Activated T-helper 1 cell treated with anti-CD3 and anti-CD28 coated beads, Interleukin-12 subunit alpha, Interleukin-12 subunit beta, Interleukin-2, Interleukin-4 antibody, amounts not matched to agents 30 ng/mL and 10 ng/mL and 1 ng/mL, durations not matched to agents 14 hours and 24 hours and 36 hours (primary cell): ENCODE results near the gene BUD23. TPM values are rescaled to one million over a fixed set of nuclear protein-coding genes. Genes with fewer than 3 reads are reported as not detected.

Experiments used
- DNase-seq: peaks from one replicate; pipeline ENCODE4 v3.0.0; 2021; ENCODE audit warnings: low spot score
- H3K27ac Mint-ChIP-seq: one replicate; pipeline ENCODE4 v1.8.0; 2021; ENCODE audit warnings: mild to moderate bottlenecking, mixed read lengths
- H3K27me3 Mint-ChIP-seq: one replicate; pipeline ENCODE4 v1.8.0; 2022; ENCODE audit warnings: mild to moderate bottlenecking, moderate library complexity, mixed read lengths; ENCODE audit not compliant: insufficient read depth
- H3K36me3 Mint-ChIP-seq: one replicate; pipeline ENCODE4 v1.8.0; 2021; ENCODE audit warnings: low read depth, mixed read lengths
- H3K4me1 Mint-ChIP-seq: one replicate; pipeline ENCODE4 v1.8.0; 2021; ENCODE audit warnings: low read depth, mixed read lengths
- H3K4me3 Mint-ChIP-seq: one replicate; pipeline ENCODE4 v1.8.0; 2021; ENCODE audit warnings: mild to moderate bottlenecking, moderate library complexity, mixed read lengths
- H3K9me3 Mint-ChIP-seq: one replicate; pipeline ENCODE4 v1.8.0; 2021; ENCODE audit warnings: mixed read lengths
- intact Hi-C: fragments of 100-400 bp; cut with micrococcal nuclease; formaldehyde crosslinking; loops from one replicate; pipeline ENCODE4 v1.15.1; 2024
- total RNA-seq: library from RNA; stranded (reverse); gene quantifications from 2 replicates; pipeline ENCODE4 v1.2.3, GENCODE V29; 2022

BUD23 gene
- total RNA-seq, 1 donor from 2014 or later: 128 TPM

DNA sequence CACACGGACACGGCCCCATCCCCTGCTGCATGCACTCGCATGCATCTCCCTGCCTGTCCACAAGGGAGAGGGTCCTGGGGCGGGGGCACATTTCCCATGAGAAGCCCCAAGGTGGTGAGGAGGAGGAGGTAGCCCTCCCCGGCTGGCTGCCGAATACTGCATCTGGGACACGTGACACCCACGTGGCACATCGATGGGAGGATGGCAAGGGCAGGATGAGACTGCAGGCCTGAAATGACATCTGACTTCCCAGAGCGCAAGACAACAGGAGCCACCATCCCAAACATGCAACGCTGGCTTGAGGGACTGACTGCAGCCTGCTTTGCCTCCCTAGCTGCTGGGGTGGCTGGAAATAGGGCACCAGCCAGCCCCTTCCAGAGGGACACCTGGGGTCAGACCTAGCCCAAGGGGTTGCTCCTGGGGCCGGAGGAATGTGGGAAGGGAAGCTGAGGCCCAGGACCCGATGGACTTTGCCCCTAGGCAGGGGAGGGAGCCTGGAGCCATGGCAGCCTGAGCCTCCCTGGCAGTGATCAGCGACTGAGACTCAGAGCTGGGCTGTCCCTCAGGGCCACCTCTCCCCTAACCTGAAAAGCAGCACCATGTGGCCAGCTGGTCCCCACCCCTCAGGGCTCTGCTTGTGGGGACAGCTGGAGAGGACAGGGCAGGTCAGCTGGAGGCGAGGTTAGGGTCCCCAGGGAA is 16.1 kb downstream of the BUD23 start:
- Mint-ChIP-seq H3K4me1 (no peaks in the 10 kb centered on the region), H3K9me3 (no peaks in the 10 kb centered on the region), H3K4me3 (no peak overlapping the region), H3K36me3 (peaks cover 33% of the 10 kb centered on the region), H3K27ac (no peak overlapping the region), H3K27me3 (no peaks in the 10 kb centered on the region)
- intact Hi-C loops: no loop called here
- DNase-seq: no peak

DNA sequence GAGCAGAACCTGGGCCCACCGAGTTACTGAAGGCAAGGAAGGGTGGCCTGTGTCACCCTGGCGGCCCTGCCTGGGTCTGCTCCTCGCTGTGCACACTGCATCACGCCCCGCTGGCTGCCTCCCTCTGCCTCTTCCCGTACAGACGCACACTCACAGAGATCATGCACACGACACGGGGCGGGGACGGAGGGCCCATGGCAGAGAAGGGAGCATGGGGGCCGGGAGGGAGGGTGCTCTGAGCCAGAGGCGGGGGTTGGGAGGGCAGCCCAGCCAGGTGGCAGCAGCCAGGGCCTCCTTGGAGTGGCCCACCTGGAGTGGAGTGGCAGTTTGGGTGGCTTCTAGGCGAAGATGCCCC is 16.6 kb downstream of the BUD23 start:
- Mint-ChIP-seq H3K36me3 (peaks cover 29% of the 10 kb centered on the region), H3K27ac (no peak overlapping the region), H3K27me3 (no peaks in the 10 kb centered on the region)

DNA sequence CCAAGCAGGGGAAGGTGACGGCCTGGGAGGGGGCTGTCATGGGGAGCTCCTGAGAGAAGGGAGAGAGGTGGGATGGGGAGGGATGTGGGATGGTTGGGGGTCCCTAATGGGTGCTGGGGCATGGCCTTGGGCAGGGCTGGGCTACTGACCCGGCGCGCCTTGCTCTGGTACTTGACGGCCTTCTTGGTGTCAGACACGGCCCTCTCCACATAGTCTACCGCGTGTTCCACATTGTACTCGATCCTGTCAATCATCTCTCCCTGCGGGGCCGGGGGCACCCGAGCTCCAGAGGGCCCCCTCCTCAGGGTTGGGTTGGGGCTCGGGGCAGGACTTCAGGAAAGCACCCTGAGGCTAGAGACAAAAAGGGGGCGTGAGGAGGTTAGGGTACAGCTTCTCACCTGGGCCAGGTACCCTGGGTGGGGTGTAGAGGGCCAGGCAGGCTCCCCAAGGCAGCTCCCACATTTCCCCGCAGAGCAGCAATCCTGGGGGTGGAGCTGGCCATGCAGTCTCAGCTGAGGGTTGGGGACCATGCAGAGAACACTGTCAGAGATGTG is 17.3 kb downstream of the BUD23 start:
- H3K27me3 Mint-ChIP-seq: no peaks in the 10 kb centered on the region
- H3K27ac Mint-ChIP-seq: no peak overlapping the region
- DNase-seq: no peak
- no peaks in the 10 kb centered on the region for H3K9me3 Mint-ChIP-seq
- intact Hi-C loops: loop anchor here (1.0 kb wide), 1 partner anchor 17 kb away; no protein-coding TSS in a partner anchor
- no peaks in the 10 kb centered on the region for H3K4me1 Mint-ChIP-seq
- H3K4me3 Mint-ChIP-seq: no peak overlapping the region
- peaks cover 26% of the 10 kb centered on the region for H3K36me3 Mint-ChIP-seq

More for the DNA sequence above, 16.6 kb downstream of the BUD23 start:
- no peak for DNase-seq
- H3K4me3 Mint-ChIP-seq: no peak overlapping the region
- intact Hi-C loops: no loop called here
- H3K9me3 Mint-ChIP-seq: no peaks in the 10 kb centered on the region
- no peaks in the 10 kb centered on the region for H3K4me1 Mint-ChIP-seq

DNA sequence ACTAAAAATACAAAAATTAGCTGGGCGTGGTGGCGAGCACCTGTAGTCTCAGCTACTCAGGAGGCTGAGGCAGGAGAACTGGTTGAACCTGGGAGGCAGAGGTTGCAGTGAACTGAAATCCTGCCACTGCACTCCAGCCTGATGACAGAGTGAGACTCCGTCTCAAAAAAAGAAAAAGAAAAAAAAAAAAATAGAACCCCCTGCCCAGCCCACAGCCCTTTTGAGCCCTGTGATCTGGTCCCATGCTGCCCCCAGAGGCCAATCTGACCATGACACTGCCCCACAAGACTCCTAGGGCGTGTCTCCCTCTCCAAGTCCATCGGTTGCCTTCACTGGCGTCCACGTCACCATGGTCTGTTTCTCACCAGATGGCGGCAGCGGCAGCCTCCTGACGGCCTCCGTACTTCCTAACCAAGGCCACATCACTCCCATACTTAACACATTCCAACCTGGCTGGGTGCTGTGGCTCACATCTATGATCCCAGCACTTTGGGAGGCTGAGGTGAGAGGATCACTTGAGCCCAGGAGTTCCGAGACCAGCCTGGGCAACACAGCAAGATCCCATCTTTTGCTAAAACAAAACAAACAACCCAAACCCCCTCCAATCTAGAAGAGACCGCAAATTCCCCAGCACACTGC is 18.1 kb downstream of the BUD23 start:
- H3K36me3 Mint-ChIP-seq: peaks cover 27% of the 10 kb centered on the region
- no peak for DNase-seq

DNA sequence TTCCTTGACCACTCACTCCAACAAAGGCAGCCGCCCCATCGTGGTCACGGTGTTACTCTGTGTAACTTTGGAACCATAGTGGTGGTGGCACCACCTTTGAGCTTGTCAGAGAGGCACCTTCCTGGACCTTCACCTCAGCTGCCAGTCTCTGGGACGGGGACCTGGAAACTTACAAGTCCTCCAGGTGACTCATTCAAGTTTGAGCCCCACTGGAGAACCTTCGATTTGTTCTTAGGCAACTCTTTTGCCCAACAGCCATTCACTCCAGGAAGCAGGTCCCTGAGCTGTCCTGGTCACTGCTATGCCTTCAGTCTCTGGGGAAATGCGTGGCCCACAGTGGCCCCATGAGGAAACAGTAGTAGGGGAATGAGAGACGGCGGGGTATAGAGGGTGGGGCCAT is 18.8 kb downstream of the BUD23 start:
- intact Hi-C loops: no loop called here
- H3K27me3 Mint-ChIP-seq: no peaks in the 10 kb centered on the region
- H3K36me3 Mint-ChIP-seq: peaks cover 25% of the 10 kb centered on the region
- H3K27ac Mint-ChIP-seq: no peak overlapping the region
- no peak for DNase-seq
- peaks cover 8% of the 10 kb centered on the region for H3K4me1 Mint-ChIP-seq
- peak overlapping the region; percentile 19 for H3K4me3 Mint-ChIP-seq
- no peaks in the 10 kb centered on the region for H3K9me3 Mint-ChIP-seq

More for the DNA sequence above, 18.1 kb downstream of the BUD23 start:
- no peak overlapping the region for H3K27ac Mint-ChIP-seq
- no peak overlapping the region for H3K4me3 Mint-ChIP-seq
- peaks cover 3% of the 10 kb centered on the region for H3K4me1 Mint-ChIP-seq
- H3K27me3 Mint-ChIP-seq: no peaks in the 10 kb centered on the region
- H3K9me3 Mint-ChIP-seq: no peaks in the 10 kb centered on the region
- intact Hi-C loops: loop anchor here (1.0 kb wide), 1 partner anchor 16 kb away; no protein-coding TSS in a partner anchor

DNA sequence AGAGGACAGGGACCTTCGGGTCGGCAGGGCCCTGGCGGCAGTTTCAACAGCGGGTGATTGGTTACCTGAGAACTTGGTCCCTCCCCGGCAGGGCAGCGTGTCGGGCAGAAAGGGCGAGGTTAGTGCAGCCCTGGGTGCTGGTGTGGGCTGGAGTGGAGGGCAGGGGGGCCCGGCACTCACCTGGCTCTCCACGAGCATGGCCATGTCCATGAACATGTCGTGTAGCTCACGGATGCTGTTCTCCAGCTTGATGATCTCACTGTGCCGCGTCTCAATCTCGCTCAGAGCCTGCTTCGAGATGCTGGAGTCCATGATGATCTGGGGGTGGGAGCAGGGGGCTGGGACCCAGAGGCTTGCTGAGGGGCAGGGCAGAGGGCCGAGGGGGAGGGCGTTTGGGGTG is 19.3 kb downstream of the BUD23 start:
- intact Hi-C loops: no loop called here

DNA sequence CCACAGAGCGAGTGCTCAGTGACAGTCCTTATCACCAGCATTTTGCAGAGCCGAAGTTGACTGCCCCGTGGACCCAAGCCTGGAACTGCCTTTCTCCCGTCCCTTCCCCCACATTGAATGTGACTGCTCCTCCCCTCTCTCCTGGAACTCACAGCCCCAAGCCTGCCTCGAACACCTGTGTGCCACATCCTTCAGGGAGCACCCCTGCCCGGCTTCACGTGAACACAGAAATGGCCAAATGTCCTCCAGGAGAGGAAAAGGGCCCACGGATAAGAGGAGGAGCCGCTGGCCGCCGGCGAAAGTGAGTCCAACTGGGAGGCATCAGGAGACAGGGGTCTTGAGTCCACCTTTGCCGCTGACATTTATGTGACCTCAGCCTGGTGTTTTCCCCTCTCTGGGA is 19.8 kb downstream of the BUD23 start:
- peaks cover 8% of the 10 kb centered on the region for H3K4me1 Mint-ChIP-seq
- DNase-seq: no peak
- H3K36me3 Mint-ChIP-seq: peaks cover 23% of the 10 kb centered on the region
- H3K9me3 Mint-ChIP-seq: no peaks in the 10 kb centered on the region
- no peak overlapping the region for H3K27ac Mint-ChIP-seq
- no peak overlapping the region for H3K4me3 Mint-ChIP-seq
- intact Hi-C loops: no loop called here
- no peaks in the 10 kb centered on the region for H3K27me3 Mint-ChIP-seq

More for the DNA sequence above, 19.3 kb downstream of the BUD23 start:
- Mint-ChIP-seq H3K27ac (no peak overlapping the region), H3K4me3 (no peak overlapping the region), H3K36me3 (peaks cover 23% of the 10 kb centered on the region), H3K9me3 (no peaks in the 10 kb centered on the region), H3K4me1 (peaks cover 8% of the 10 kb centered on the region), H3K27me3 (no peaks in the 10 kb centered on the region)
- DNase-seq: no peak

DNA sequence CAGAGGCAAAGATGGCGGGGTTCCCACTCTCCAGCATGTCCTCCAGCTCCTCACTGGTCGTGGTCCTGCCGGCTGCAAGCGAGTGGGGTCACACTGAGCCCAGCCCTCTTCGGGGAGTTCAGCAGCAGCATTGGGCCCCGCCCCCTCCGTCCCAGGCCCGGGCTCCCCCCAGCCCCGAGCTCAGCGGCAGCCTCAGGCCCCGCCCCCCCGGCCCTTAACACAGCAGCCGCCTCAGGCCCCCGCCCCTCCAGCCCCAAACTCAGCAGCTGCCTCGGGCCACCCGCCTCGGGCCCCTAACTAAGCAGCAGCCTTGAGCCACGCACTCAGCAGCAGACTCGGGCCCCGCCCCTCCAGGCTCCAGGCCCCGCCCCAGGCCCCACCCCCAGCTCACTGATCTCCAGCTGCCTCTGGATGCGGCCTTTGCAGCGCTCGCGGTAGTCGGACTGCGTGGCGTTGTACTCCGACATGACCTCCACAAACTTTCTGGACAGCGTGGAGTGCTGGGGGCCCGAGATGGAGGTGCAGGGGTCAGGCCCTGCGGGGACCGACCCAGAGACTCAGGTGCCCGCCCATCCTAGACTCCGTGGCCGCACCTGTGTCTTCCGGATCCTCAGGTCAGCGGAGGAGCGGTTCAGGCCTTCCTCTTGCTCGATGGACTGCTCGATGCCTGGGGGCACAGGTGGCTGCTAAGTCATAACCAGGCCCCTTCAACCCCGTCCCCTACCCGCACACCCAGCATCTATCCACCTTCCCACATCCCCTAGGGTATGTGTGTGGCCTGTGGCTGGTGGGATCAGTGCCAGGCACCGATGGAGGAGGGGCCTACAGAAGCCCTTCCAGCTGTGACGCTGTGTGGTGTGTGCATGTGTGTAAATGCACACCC is 20.6 kb downstream of the BUD23 start:
- H3K4me1 Mint-ChIP-seq: peaks cover 8% of the 10 kb centered on the region

DNA sequence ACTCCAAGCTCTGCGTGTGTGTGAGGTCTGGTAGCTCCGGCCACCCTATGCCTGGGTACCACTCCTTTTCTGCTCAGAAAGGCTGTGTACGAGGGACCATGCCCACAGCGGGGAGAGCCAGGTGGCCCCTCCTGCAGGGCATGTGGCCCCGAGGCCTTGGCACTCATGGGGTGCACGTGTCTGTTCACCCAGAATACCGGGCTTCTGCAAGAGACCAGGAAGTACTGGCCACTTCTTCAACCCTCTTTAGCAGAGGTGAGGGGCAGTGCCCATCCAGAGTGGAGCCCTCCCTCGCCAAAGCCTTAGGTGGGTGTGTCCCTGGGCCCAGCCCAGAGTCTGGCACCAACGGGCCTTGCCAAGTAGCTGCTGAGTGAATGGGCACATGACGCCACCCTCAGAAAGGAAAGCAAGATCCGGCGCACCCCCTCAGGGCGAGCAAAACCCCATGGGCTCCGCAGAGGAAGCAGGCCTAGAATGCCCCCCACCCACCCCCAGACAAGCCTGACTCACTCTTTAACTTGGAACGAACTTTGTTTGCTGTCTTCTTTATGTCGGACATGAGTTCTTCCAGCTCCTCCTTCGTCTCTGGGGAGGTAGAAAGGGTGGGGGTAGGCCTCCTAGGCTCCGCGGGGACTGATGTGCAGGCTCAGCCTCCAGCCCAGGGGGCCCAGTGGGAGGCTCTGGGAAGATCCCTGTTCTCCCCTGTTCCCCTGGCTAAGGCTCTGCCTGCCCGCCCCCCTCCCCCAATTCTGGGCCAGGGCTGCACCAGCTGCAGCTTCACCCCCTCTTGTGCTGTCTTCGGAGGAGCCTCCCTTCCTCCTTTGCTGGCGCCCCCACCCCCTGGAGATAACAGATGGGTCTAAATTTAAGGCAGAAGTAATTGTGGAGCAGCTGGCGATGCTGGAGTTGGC is 21.5 kb downstream of the BUD23 start:
- Mint-ChIP-seq H3K4me3 (no peak overlapping the region), H3K36me3 (peaks cover 21% of the 10 kb centered on the region), H3K27ac (no peak overlapping the region), H3K4me1 (peaks cover 8% of the 10 kb centered on the region), H3K27me3 (no peaks in the 10 kb centered on the region), H3K9me3 (no peaks in the 10 kb centered on the region)
- intact Hi-C loops: no loop called here
- no peak for DNase-seq

More for the DNA sequence above, 20.6 kb downstream of the BUD23 start:
- Mint-ChIP-seq H3K27ac (no peak overlapping the region), H3K36me3 (peaks cover 21% of the 10 kb centered on the region), H3K4me3 (no peak overlapping the region), H3K9me3 (no peaks in the 10 kb centered on the region), H3K27me3 (no peaks in the 10 kb centered on the region)
- intact Hi-C loops: no loop called here
- DNase-seq: peak; percentile 16

DNA sequence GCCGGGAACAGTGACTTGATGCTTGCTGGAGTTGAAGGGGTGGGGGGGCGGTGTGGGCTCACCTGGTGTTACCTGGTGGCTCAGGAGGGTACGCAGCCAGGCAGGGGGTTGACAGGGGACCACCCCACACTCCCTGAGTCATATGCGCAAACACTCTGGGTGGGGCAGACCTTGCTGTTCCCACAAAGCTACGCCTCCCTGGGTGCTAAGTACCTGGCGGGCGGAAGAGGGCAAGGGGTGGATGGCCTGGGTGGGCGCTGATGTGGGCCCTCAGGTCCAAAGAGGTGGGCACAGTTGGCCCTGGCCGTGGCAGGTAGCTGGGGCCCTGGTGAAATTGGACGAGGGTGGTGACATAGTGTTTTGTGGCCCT is 22.1 kb downstream of the BUD23 start:
- H3K4me1 Mint-ChIP-seq: peaks cover 8% of the 10 kb centered on the region
- no peak for DNase-seq
- no peaks in the 10 kb centered on the region for H3K9me3 Mint-ChIP-seq
- intact Hi-C loops: no loop called here
- H3K4me3 Mint-ChIP-seq: no peak overlapping the region
- H3K27ac Mint-ChIP-seq: no peak overlapping the region
- H3K36me3 Mint-ChIP-seq: peaks cover 21% of the 10 kb centered on the region
- no peaks in the 10 kb centered on the region for H3K27me3 Mint-ChIP-seq

DNA sequence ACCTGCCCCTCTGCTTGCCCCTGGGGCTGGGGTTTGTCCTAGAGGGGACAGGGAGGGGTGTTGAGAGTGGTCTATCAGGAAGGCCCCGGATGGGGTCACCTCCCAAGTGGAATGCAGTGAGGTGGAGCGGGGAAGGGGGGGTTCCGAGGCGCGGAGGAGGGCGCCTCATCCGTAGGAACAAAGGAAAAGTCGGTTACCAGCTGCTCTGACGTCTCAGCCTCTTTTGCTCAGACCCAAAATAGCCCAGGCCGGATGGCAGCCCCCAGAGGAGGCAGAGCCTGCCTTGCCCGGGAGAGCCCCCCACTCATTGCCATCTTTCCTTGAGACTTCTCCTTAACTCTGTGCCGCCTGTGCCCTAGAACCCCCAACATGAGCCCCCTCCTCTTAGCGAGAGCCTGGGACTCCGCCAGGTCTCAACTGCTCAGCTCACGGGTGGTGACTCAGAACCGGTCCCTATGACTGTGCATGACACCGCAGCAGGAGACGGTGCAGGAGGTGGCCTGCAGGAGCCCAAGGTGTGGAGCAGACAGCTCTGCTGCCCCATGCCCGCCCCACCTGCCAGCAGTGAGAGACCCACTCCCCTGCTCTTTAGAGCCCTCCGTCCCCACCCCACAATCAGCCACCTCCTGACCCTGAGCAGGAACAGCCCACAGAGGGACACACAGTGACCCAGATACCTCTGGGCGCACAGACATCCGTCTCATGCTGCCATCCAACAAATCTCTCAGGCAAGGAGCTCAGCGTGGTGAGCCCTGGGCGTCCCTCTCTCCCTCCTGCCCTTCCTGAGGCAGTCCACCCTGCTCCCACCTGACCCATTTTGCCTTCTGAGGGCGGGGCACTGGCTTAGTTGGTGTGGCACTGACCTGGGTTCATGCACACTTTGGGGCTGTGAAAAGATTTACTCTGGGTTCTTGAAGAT is 23.0 kb downstream of the BUD23 start:
- DNase-seq: no peak
- no peaks in the 10 kb centered on the region for H3K27me3 Mint-ChIP-seq
- no peak overlapping the region for H3K27ac Mint-ChIP-seq
- peaks cover 20% of the 10 kb centered on the region for H3K36me3 Mint-ChIP-seq
- no peak overlapping the region for H3K4me3 Mint-ChIP-seq
- H3K4me1 Mint-ChIP-seq: peaks cover 8% of the 10 kb centered on the region
- intact Hi-C loops: no loop called here
- H3K9me3 Mint-ChIP-seq: no peaks in the 10 kb centered on the region
